CD4-positive, alpha-beta memory T cell (primary cell): ENCODE data around the gene SMIM5. TPM values are rescaled to one million over a fixed set of nuclear protein-coding genes. Genes with fewer than 3 reads are reported as not detected.

Source experiments
- CTCF ChIA-PET: fragments of 350-600 bp; sonication (Branson Sonifier 250); formaldehyde crosslinking; loops from one replicate; lab custom pipeline; 2021; ENCODE audit warnings: inconsistent platforms; ENCODE audit not compliant: partially characterized antibody; lab: Charles Lee
- POLR2A ChIA-PET: fragments of 350-600 bp; sonication (Branson Sonifier 250); formaldehyde crosslinking; loops from one replicate; lab custom pipeline; 2021; ENCODE audit not compliant: partially characterized antibody; lab: Charles Lee
- DNase-seq, 5 donors: peaks; one replicate each; pipeline versions ENCODE4 v3.0.0 to v3.0.0-alpha.2; 2020 to 2022; ENCODE audit warnings: mixed read lengths in 1 of 5
- H3K27ac ChIP-seq: one replicate; pipeline ENCODE4 v1.7.0; 2013; ENCODE audit warnings: low read depth, low read length
- H3K27me3 ChIP-seq: 2 replicates; pipeline ENCODE4 v1.7.0; 2013; ENCODE audit warnings: mild to moderate bottlenecking, low read length, moderate library complexity; ENCODE audit not compliant: insufficient read depth
- H3K36me3 ChIP-seq: 2 replicates; pipeline ENCODE4 v1.7.0; 2013; ENCODE audit warnings: mild to moderate bottlenecking, low read length, moderate library complexity; ENCODE audit not compliant: insufficient read depth
- H3K4me1 ChIP-seq: 2 replicates; pipeline ENCODE4 v1.7.0; 2013; ENCODE audit warnings: mild to moderate bottlenecking, low read length, moderate library complexity; ENCODE audit not compliant: insufficient read depth
- H3K4me3 ChIP-seq, 2 donors: one replicate each; pipeline ENCODE4 v1.7.0; 2013; ENCODE audit warnings: low read length in 2 of 2, mild to moderate bottlenecking in 1 of 2
- H3K9me3 ChIP-seq, 2 donors: one replicate each; pipeline ENCODE4 v1.7.0; 2013; ENCODE audit warnings: low read length in 2 of 2, control low read depth in 1 of 2; ENCODE audit not compliant: control insufficient read depth in 1 of 2
- H3K27ac Mint-ChIP-seq, 7 donors: one replicate each; pipeline ENCODE4 v1.8.0; 2020 to 2021; ENCODE audit warnings: mixed read lengths in 7 of 7, mild to moderate bottlenecking in 6 of 7, inconsistent platforms in 3 of 7, moderate library complexity in 3 of 7
- H3K27me3 Mint-ChIP-seq, 2 donors: one replicate each; pipeline ENCODE4 v1.8.0; 2020 to 2021; ENCODE audit warnings: mixed read lengths in 2 of 2
- H3K36me3 Mint-ChIP-seq, 2 donors: one replicate each; pipeline ENCODE4 v1.8.0; 2020 to 2021; ENCODE audit warnings: mixed read lengths in 2 of 2, inconsistent platforms in 1 of 2, mild to moderate bottlenecking in 1 of 2
- H3K4me1 Mint-ChIP-seq, 4 donors: one replicate each; pipeline ENCODE4 v1.8.0; 2020 to 2021; ENCODE audit warnings: mixed read lengths in 4 of 4, mild to moderate bottlenecking in 1 of 4
- H3K4me3 Mint-ChIP-seq, 8 donors: one replicate each; pipeline ENCODE4 v1.8.0; 2020 to 2021; ENCODE audit warnings: mixed read lengths in 8 of 8, mild to moderate bottlenecking in 7 of 8, moderate library complexity in 6 of 8, inconsistent platforms in 3 of 8
- H3K9me3 Mint-ChIP-seq, 8 donors: one replicate each; pipeline ENCODE4 v1.8.0; 2020 to 2021; ENCODE audit warnings: mixed read lengths in 8 of 8, mild to moderate bottlenecking in 5 of 8, inconsistent platforms in 3 of 8, moderate library complexity in 1 of 8
- intact Hi-C: fragments of 100-400 bp; cut with micrococcal nuclease; formaldehyde crosslinking; loops from one replicate; pipeline ENCODE4 v1.15.1; 2023
- polyA plus RNA-seq, 2 donors: library from polyadenylated mRNA; unstranded; fragments of 300-500 nt; fragmentation: Illumina TruSeq; gene quantifications; one replicate each; pipeline ENCODE4 v1.2.3, GENCODE V29; 2021
- total RNA-seq, 2 experiments: library from RNA; stranded (reverse); gene quantifications; one replicate each; pipeline ENCODE4 v1.2.3, GENCODE V29; 2021

Gene SMIM5
- total and polyA plus RNA-seq, 4 experiments from 2014 or later, result not detected

- POLR2A ChIA-PET, result no interaction called here
- H3K27ac Mint-ChIP-seq, result no peak overlapping the region
- no peak for DNase-seq
Observed at GRCh38 chr17:75652341-75652740, 19.1 kb downstream of the SMIM5 start.

GRCh38 chr17:75652934-75653549, 19.8 kb downstream of the SMIM5 start:
- H3K4me3 ChIP-seq, result no peak overlapping the region
- peak in 1 of 5 donors; percentile 7 for DNase-seq
- no peaks in the 10 kb centered on the region for H3K9me3 Mint-ChIP-seq
- no peaks in the 10 kb centered on the region for H3K27me3 ChIP-seq
- ChIA-PET CTCF (interaction anchor here (0.8 to 1.9 kb wide), 4 partner anchors 8 to 93 kb away, joined by 3 to 6 read pairs (median 4); partner anchors contain the start of gene SMIM5), POLR2A (no interaction called here)
- H3K27ac Mint-ChIP-seq, result peak overlapping the region in 1 of 7 donors; percentile 18
- intact Hi-C loops, result no loop called here
- H3K36me3 Mint-ChIP-seq, result peaks cover 38 to 41% of the 10 kb centered on the region in 2 donors
- H3K27me3 Mint-ChIP-seq, result no peaks in the 10 kb centered on the region
- H3K4me3 Mint-ChIP-seq, result no peak overlapping the region
- H3K27ac ChIP-seq, result no peak overlapping the region
- peaks cover 19% of the 10 kb centered on the region for H3K36me3 ChIP-seq
- no peaks in the 10 kb centered on the region for H3K9me3 ChIP-seq
- H3K4me1 ChIP-seq, result no peaks in the 10 kb centered on the region
- peaks cover 0 to 2% (median 0%) of the 10 kb centered on the region in 4 donors for H3K4me1 Mint-ChIP-seq

More at GRCh38 chr17:75652341-75652740, 19.1 kb downstream of the SMIM5 start:
- H3K9me3 ChIP-seq, result no peaks in the 10 kb centered on the region
- H3K9me3 Mint-ChIP-seq, result no peaks in the 10 kb centered on the region
- H3K4me1 Mint-ChIP-seq, result peaks cover 0 to 2% (median 0%) of the 10 kb centered on the region in 4 donors
- no peaks in the 10 kb centered on the region for H3K27me3 ChIP-seq
- H3K4me1 ChIP-seq, result no peaks in the 10 kb centered on the region
- H3K36me3 ChIP-seq, result peaks cover 21% of the 10 kb centered on the region
- CTCF ChIA-PET, result interaction anchor here (0.6 to 3.4 kb wide), 7 partner anchors 17 to 101 kb away, joined by 3 to 23 read pairs (median 3); partner anchors contain the start of gene SMIM5
- intact Hi-C loops, result no loop called here
- no peaks in the 10 kb centered on the region for H3K27me3 Mint-ChIP-seq
- no peak overlapping the region for H3K4me3 Mint-ChIP-seq
- no peak overlapping the region for H3K27ac ChIP-seq
- no peak overlapping the region for H3K4me3 ChIP-seq
- H3K36me3 Mint-ChIP-seq, result peaks cover 42 to 44% of the 10 kb centered on the region in 2 donors

- Mint-ChIP-seq H3K4me3 (no peak overlapping the region), H3K27ac (peak overlapping the region in 2 of 7 donors; percentile 11 to 58), H3K4me1 (peaks cover 0 to 2% (median 0%) of the 10 kb centered on the region in 4 donors), H3K9me3 (no peaks in the 10 kb centered on the region), H3K36me3 (peaks cover 33 to 41% of the 10 kb centered on the region in 2 donors), H3K27me3 (no peaks in the 10 kb centered on the region)
- intact Hi-C loops, result no loop called here
- no peaks in the 10 kb centered on the region for H3K9me3 ChIP-seq
- no peaks in the 10 kb centered on the region for H3K4me1 ChIP-seq
- H3K4me3 ChIP-seq, result no peak overlapping the region
- no peak overlapping the region for H3K27ac ChIP-seq
- H3K36me3 ChIP-seq, result peaks cover 19% of the 10 kb centered on the region
- DNase-seq, result no peak
- no peaks in the 10 kb centered on the region for H3K27me3 ChIP-seq
- ChIA-PET POLR2A (interaction anchor here (0.6 kb wide), 1 partner anchor 338 kb away, joined by 3 read pairs; no protein-coding TSS in a partner anchor), CTCF (interaction anchor here (0.7 to 5.6 kb wide), 8 partner anchors 9 to 99 kb away, joined by 3 to 23 read pairs (median 5); partner anchors contain the start of gene SMIM5)
Observed at GRCh38 chr17:75654176-75654575, 20.9 kb downstream of the SMIM5 start.

- Histone ChIP-seq H3K4me1 (no peaks in the 10 kb centered on the region), H3K27ac (no peak overlapping the region), H3K36me3 (peaks cover 30% of the 10 kb centered on the region), H3K27me3 (no peaks in the 10 kb centered on the region), H3K9me3 (no peaks in the 10 kb centered on the region), H3K4me3 (no peak overlapping the region)
- Mint-ChIP-seq H3K27ac (no peak overlapping the region), H3K27me3 (no peaks in the 10 kb centered on the region), H3K36me3 (peaks cover 22 to 34% of the 10 kb centered on the region in 2 donors), H3K9me3 (no peaks in the 10 kb centered on the region), H3K4me3 (no peak overlapping the region), H3K4me1 (peaks cover 0 to 4% (median 0%) of the 10 kb centered on the region in 4 donors)
- ChIA-PET CTCF (interaction anchor here (1.2 to 5.6 kb wide), 4 partner anchors 9 to 92 kb away, joined by 4 to 23 read pairs (median 6); partner anchors contain the start of genes RECQL5 and SAP30BP), POLR2A (interaction anchor here (2.2 kb wide), 1 partner anchor 9 kb away, joined by 12 read pairs; the partner anchor contains the start of genes RECQL5 and SAP30BP)
- intact Hi-C loops, result no loop called here
- no peak for DNase-seq
Observed at GRCh38 chr17:75658237-75658636, 25.0 kb downstream of the SMIM5 start.

GRCh38 chr17:75661531-75661930, 28.3 kb downstream of the SMIM5 start:
- Mint-ChIP-seq H3K4me3 (no peak overlapping the region), H3K27ac (no peak overlapping the region), H3K27me3 (no peaks in the 10 kb centered on the region), H3K36me3 (peaks cover 19 to 36% of the 10 kb centered on the region in 2 donors), H3K9me3 (no peaks in the 10 kb centered on the region), H3K4me1 (peaks cover 0 to 10% (median 2%) of the 10 kb centered on the region in 4 donors)
- no peak overlapping the region for H3K4me3 ChIP-seq
- H3K27me3 ChIP-seq, result no peaks in the 10 kb centered on the region
- H3K4me1 ChIP-seq, result peaks cover 8% of the 10 kb centered on the region
- ChIA-PET CTCF (interaction anchor here (1.3 to 3.2 kb wide), 3 partner anchors 10 to 29 kb away, joined by 3 to 15 read pairs (median 3); no protein-coding TSS in a partner anchor), POLR2A (no interaction called here)
- no peaks in the 10 kb centered on the region for H3K9me3 ChIP-seq
- peaks cover 30% of the 10 kb centered on the region for H3K36me3 ChIP-seq
- DNase-seq, result no peak
- no peak overlapping the region for H3K27ac ChIP-seq
- intact Hi-C loops, result no loop called here

GRCh38 chr17:75662511-75662910, 29.3 kb downstream of the SMIM5 start:
- Histone ChIP-seq H3K4me3 (no peak overlapping the region), H3K27me3 (no peaks in the 10 kb centered on the region), H3K4me1 (peaks cover 11% of the 10 kb centered on the region), H3K36me3 (peaks cover 26% of the 10 kb centered on the region), H3K9me3 (no peaks in the 10 kb centered on the region), H3K27ac (no peak overlapping the region)
- CTCF ChIA-PET, result interaction anchor here (1.3 to 3.2 kb wide), 3 partner anchors 9 to 30 kb away, joined by 3 to 15 read pairs (median 3); no protein-coding TSS in a partner anchor
- DNase-seq, result no peak
- peaks cover 0 to 10% (median 2%) of the 10 kb centered on the region in 4 donors for H3K4me1 Mint-ChIP-seq
- intact Hi-C loops, result no loop called here
- H3K36me3 Mint-ChIP-seq, result peaks cover 15 to 30% of the 10 kb centered on the region in 2 donors
- no peaks in the 10 kb centered on the region for H3K9me3 Mint-ChIP-seq
- no peak overlapping the region for H3K4me3 Mint-ChIP-seq
- POLR2A ChIA-PET, result no interaction called here
- H3K27ac Mint-ChIP-seq, result peak overlapping the region in 1 of 7 donors; percentile 43
- H3K27me3 Mint-ChIP-seq, result no peaks in the 10 kb centered on the region

GRCh38 chr17:75664099-75664549, 30.9 kb downstream of the SMIM5 start:
- ChIA-PET POLR2A (interaction anchor here (1.3 kb wide), 1 partner anchor 8 kb away, joined by 3 read pairs; no protein-coding TSS in a partner anchor), CTCF (interaction anchor here (1.0 kb wide), 1 partner anchor 89 kb away, joined by 3 read pairs; no protein-coding TSS in a partner anchor)
- no peak for DNase-seq
- Mint-ChIP-seq H3K4me1 (peaks cover 0 to 10% (median 7%) of the 10 kb centered on the region in 4 donors), H3K4me3 (no peak overlapping the region), H3K9me3 (no peaks in the 10 kb centered on the region), H3K27ac (peak overlapping the region in 2 of 7 donors; percentile 25 to 41), H3K36me3 (peaks cover 22 to 33% of the 10 kb centered on the region in 2 donors), H3K27me3 (no peaks in the 10 kb centered on the region)
- H3K9me3 ChIP-seq, result no peaks in the 10 kb centered on the region
- intact Hi-C loops, result no loop called here
- no peak overlapping the region for H3K4me3 ChIP-seq
- peaks cover 26% of the 10 kb centered on the region for H3K36me3 ChIP-seq
- no peak overlapping the region for H3K27ac ChIP-seq
- peaks cover 25% of the 10 kb centered on the region for H3K4me1 ChIP-seq
- no peaks in the 10 kb centered on the region for H3K27me3 ChIP-seq
